Endothelial cell of umbilical vein (primary cell): ENCODE data around the gene CHD6. TPM values are rescaled to one million over a fixed set of nuclear protein-coding genes. Genes with fewer than 3 reads are reported as not detected.

Experiments used
- BruUV-seq: library from RNA; stranded (reverse); fragments of 400-500 nt; replicated peaks from 2 replicates; lab custom pipeline; 2021; lab: Mats Ljungman, UMichigan
- CTCF ChIA-PET: fragments of 300-600, 350-600 bp; sonication (Branson Sonifier 250); formaldehyde crosslinking; loops from one replicate; lab custom pipeline; 2021; ENCODE audit warnings: antibody characterized with exemption, inconsistent platforms; lab: Charles Lee
- POLR2A ChIA-PET: fragments of 300-600, 350-600 bp; sonication (Branson Sonifier 250); formaldehyde crosslinking; loops from one replicate; lab custom pipeline; 2021; ENCODE audit warnings: antibody characterized with exemption, inconsistent platforms; lab: Charles Lee
- DNase-seq: peaks from one replicate; pipeline ENCODE4 v3.0.0-alpha.2; 2011; ENCODE audit warnings: low read depth, low spot score
- FAIRE-seq: peaks from 2 replicates; lab custom pipeline; 2011; peaks lifted over from hg19 to GRCh38; lab: Jason Lieb, UNC
- H2AFZ ChIP-seq: 2 replicates; pipeline ENCODE4 v1.6.0; 2012; ENCODE audit warnings: low read depth, low read length, control low read depth, inconsistent platforms
- H3K27ac ChIP-seq: 2 replicates; pipeline ENCODE4 v1.5.1; 2011; ENCODE audit warnings: low read depth, mild to moderate bottlenecking, control low read depth, low read length, moderate library complexity; ENCODE audit not compliant: insufficient read depth
- H3K27me3 ChIP-seq, 2 experiments: 2 replicates each; pipeline versions ENCODE4 v1.6.0 to v1.6.1; 2011; ENCODE audit warnings: low read length in 2 of 2, mixed read lengths in 1 of 2; ENCODE audit not compliant: control insufficient read depth in 2 of 2, insufficient read depth in 2 of 2
- H3K36me3 ChIP-seq, 2 experiments: 2 replicates in 1 of 2; 3 replicates in 1 of 2; pipeline ENCODE4 v1.5.1; 2011; ENCODE audit warnings: low read length in 2 of 2, mild to moderate bottlenecking in 1 of 2, moderate library complexity in 1 of 2; ENCODE audit not compliant: control insufficient read depth in 2 of 2, insufficient read depth in 2 of 2; ENCODE audit errors: extremely low read depth in 1 of 2
- H3K4me1 ChIP-seq: 3 replicates; pipeline ENCODE4 v1.5.1; 2011; ENCODE audit warnings: mild to moderate bottlenecking, low read length; ENCODE audit not compliant: control insufficient read depth, insufficient read depth; ENCODE audit errors: extremely low read depth
- H3K4me2 ChIP-seq: 2 replicates; pipeline ENCODE4 v1.6.1; 2011; ENCODE audit warnings: low read length, control low read depth, mixed read lengths; ENCODE audit not compliant: insufficient read depth
- H3K4me3 ChIP-seq, 3 experiments: fragments of 200-600 bp in 1 of 3; sonication (generic), shearing (Covaris generic) in 1 of 3; replicated peaks in 1 of 3; 2 replicates each; pipeline ENCODE4 v1.5.1; 2011 to 2016; ENCODE audit warnings: control low read depth in 3 of 3, low read length in 3 of 3, mild to moderate bottlenecking in 2 of 3, inconsistent platforms in 1 of 3, low read depth in 1 of 3, moderate library complexity in 1 of 3; ENCODE audit not compliant: insufficient read depth in 1 of 3
- H3K79me2 ChIP-seq: 2 replicates; pipeline ENCODE4 v1.6.0; 2012; ENCODE audit warnings: low read length, inconsistent platforms; ENCODE audit not compliant: control insufficient read depth, insufficient read depth
- H3K9ac ChIP-seq: replicated peaks from 2 replicates; pipeline ENCODE3; 2011; ENCODE audit warnings: low read length, control low read depth; ENCODE audit not compliant: insufficient read depth; ENCODE audit errors: extremely low read depth
- H3K9me1 ChIP-seq: replicated peaks from 3 replicates; pipeline ENCODE4 v1.6.0; 2011; ENCODE audit warnings: mild to moderate bottlenecking, low read length; ENCODE audit not compliant: control insufficient read depth, insufficient read depth; ENCODE audit errors: extremely low read depth
- H3K9me3 ChIP-seq: replicated peaks from 2 replicates; pipeline ENCODE4 v1.5.1; 2012; ENCODE audit warnings: low read length, inconsistent platforms; ENCODE audit not compliant: control insufficient read depth, insufficient read depth
- H4K20me1 ChIP-seq: replicated peaks from 2 replicates; pipeline ENCODE3; 2011; ENCODE audit warnings: mild to moderate bottlenecking, low read length; ENCODE audit not compliant: control insufficient read depth, insufficient read depth; ENCODE audit errors: extremely low read depth
- EZH2 ChIP-seq: IDR thresholded peaks from 2 replicates; pipeline ENCODE4 v1.6.1; 2012; ENCODE audit warnings: borderline replicate concordance, low read depth, mild to moderate bottlenecking, moderate library complexity, low read length, inconsistent platforms; ENCODE audit not compliant: severe bottlenecking
- FOS ChIP-seq: IDR thresholded peaks from 2 replicates; pipeline ENCODE4 v1.6.1; 2011; ENCODE audit warnings: mild to moderate bottlenecking, low read length, moderate library complexity, borderline replicate concordance; ENCODE audit not compliant: insufficient read depth
- GATA2 ChIP-seq: IDR thresholded peaks from 2 replicates; pipeline ENCODE4 v1.7.0; 2011; ENCODE audit warnings: low read depth, mild to moderate bottlenecking, moderate library complexity, mixed read lengths, low read length; ENCODE audit not compliant: insufficient read length, insufficient read depth
- JUN ChIP-seq: IDR thresholded peaks from 2 replicates; pipeline ENCODE4 v1.6.1; 2011; ENCODE audit warnings: borderline replicate concordance, low read depth; ENCODE audit not compliant: insufficient read length, insufficient read depth
- MYC ChIP-seq: IDR thresholded peaks from one replicate; pipeline ENCODE4 v1.6.1; 2011; ENCODE audit warnings: mild to moderate bottlenecking, low read depth, low read length
- POLR2A ChIP-seq: IDR thresholded peaks from 2 replicates; pipeline ENCODE4 v1.6.1; 2012; ENCODE audit warnings: low read depth, mild to moderate bottlenecking, control low read depth, low read length
- POLR2AphosphoS5 ChIP-seq: IDR thresholded peaks from 2 replicates; pipeline ENCODE4 v1.6.1; 2012; ENCODE audit warnings: low read depth, mild to moderate bottlenecking, control low read depth, low read length, moderate library complexity; ENCODE audit not compliant: insufficient read depth
- dilution Hi-C: fragments of 300-500 bp; cut with MboI; formaldehyde crosslinking; loops from one replicate; pipeline ENCODE4 v1.15.0; 2019; ENCODE audit warnings: low sequenced_read_pairs; ENCODE audit not compliant: extremely low pct_ligation_motif_present
- intact Hi-C: fragments of 100-400 bp; cut with micrococcal nuclease; formaldehyde crosslinking; loops from one replicate; pipeline ENCODE4 v1.10.0; 2022
- polyA plus RNA-seq, 4 experiments: library from polyadenylated mRNA; depleted of rRNA in 3 of 4; stranded (reverse) in 3 of 4; unstranded in 1 of 4; fragments of >200 nt; gene quantifications; 2 replicates each; pipeline versions ENCODE4 v1.2.1 to v1.2.3, GENCODE V29; 2011 to 2012; ENCODE audit warnings: missing spikeins in 1 of 4
- total RNA-seq: library from RNA; stranded (reverse); gene quantifications from 2 replicates; pipeline ENCODE4 v1.2.3, GENCODE V29; 2021
- TF ChIP-seq, protein P1 (sequence below), 2 donors: IDR thresholded peaks; 1 replicate in 1 of 2; 2 replicates in 1 of 2; pipeline ENCODE4 v1.5.1; 2011; ENCODE audit warnings: low read length in 2 of 2, mild to moderate bottlenecking in 2 of 2, moderate library complexity in 2 of 2, control low read depth in 1 of 2, inconsistent platforms in 1 of 2, low read depth in 1 of 2; ENCODE audit not compliant: insufficient read depth in 1 of 2; ENCODE audit errors: extremely low read depth in 1 of 2
- TF ChIP-seq, protein P2 (sequence below): IDR thresholded peaks from 2 replicates; pipeline ENCODE4 v1.6.1; 2011; ENCODE audit not compliant: insufficient read depth, insufficient read length

CHD6 gene
- total and polyA plus RNA-seq, 2 donors (not counting 3 experiments of a cell fraction or from before 2014, with no cell fraction given): 7.2 to 33.7 TPM

DNA sequence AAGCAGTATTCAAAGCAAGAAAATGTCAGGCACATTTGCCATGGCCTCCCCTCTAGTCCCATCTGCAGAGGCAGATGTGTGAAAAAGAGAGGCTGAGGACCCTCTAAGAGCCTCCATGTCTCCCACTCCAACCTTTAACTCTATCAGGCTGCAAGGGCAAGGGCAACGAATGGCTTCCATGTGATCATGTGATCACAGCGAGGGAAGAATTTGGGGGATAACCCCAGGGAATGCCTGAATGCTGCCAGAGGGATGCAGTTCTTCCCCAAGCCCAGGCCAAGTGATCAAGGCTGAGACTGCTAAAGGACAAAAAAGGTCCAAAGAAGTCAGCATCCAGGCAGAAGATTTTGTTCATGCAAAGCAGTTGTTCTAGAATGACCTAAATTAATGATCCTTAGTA is 4.9 kb downstream of the CHD6 start:
- POLR2A ChIA-PET: no interaction called here
- CTCF ChIA-PET: no interaction called here
- Histone ChIP-seq H3K27ac (no peak overlapping the region), H3K4me2 (no peak overlapping the region), H3K4me1 (peaks cover 8% of the 10 kb centered on the region), H3K79me2 (peaks cover 48% of the 10 kb centered on the region), H3K4me3 (no peak overlapping the region), H3K27me3 (no peaks in the 10 kb centered on the region), H3K9me3 (no peaks in the 10 kb centered on the region), H3K9me1 (no peaks in the 10 kb centered on the region), H4K20me1 (peaks cover 18% of the 10 kb centered on the region), H3K9ac (no peak overlapping the region), H3K36me3 (no peaks in the 10 kb centered on the region), H2AFZ (no peak overlapping the region)
- FAIRE-seq (no peak), DNase-seq (no peak)
- dilution Hi-C loops: no loop called here
- BruUV-seq: no TSS peak
- intact Hi-C loops: loop anchor here (10.0 kb wide), 1 partner anchor 139 kb away; no protein-coding TSS in a partner anchor
- TF ChIP-seq, protein P1, sequence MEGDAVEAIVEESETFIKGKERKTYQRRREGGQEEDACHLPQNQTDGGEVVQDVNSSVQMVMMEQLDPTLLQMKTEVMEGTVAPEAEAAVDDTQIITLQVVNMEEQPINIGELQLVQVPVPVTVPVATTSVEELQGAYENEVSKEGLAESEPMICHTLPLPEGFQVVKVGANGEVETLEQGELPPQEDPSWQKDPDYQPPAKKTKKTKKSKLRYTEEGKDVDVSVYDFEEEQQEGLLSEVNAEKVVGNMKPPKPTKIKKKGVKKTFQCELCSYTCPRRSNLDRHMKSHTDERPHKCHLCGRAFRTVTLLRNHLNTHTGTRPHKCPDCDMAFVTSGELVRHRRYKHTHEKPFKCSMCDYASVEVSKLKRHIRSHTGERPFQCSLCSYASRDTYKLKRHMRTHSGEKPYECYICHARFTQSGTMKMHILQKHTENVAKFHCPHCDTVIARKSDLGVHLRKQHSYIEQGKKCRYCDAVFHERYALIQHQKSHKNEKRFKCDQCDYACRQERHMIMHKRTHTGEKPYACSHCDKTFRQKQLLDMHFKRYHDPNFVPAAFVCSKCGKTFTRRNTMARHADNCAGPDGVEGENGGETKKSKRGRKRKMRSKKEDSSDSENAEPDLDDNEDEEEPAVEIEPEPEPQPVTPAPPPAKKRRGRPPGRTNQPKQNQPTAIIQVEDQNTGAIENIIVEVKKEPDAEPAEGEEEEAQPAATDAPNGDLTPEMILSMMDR (IDR thresholded peaks at IDR 0.05; ENCODE audit: extremely low read depth in 1 of 2, insufficient read depth in 1 of 2, low read depth in 1 of 2, low read length in 2 of 2): no peak
- TF ChIP-seq MYC (no peak), FOS (no peak), EZH2 (no peak), GATA2 (no peak), POLR2AphosphoS5 (no peak), POLR2A (no peak), JUN (no peak)
- TF ChIP-seq, protein P2, sequence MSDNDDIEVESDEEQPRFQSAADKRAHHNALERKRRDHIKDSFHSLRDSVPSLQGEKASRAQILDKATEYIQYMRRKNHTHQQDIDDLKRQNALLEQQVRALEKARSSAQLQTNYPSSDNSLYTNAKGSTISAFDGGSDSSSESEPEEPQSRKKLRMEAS: no peak
